Measurements from ENCODE around the gene CHFR. TPM values are rescaled to one million over a fixed set of nuclear protein-coding genes. Genes with fewer than 3 reads are reported as not detected.
"Not testable (repeated sequence)": the region's sequence is repeated elsewhere in the genome, so short reads cannot be mapped to it uniquely, and the experiment has no call there.

The CHFR gene, protein sequence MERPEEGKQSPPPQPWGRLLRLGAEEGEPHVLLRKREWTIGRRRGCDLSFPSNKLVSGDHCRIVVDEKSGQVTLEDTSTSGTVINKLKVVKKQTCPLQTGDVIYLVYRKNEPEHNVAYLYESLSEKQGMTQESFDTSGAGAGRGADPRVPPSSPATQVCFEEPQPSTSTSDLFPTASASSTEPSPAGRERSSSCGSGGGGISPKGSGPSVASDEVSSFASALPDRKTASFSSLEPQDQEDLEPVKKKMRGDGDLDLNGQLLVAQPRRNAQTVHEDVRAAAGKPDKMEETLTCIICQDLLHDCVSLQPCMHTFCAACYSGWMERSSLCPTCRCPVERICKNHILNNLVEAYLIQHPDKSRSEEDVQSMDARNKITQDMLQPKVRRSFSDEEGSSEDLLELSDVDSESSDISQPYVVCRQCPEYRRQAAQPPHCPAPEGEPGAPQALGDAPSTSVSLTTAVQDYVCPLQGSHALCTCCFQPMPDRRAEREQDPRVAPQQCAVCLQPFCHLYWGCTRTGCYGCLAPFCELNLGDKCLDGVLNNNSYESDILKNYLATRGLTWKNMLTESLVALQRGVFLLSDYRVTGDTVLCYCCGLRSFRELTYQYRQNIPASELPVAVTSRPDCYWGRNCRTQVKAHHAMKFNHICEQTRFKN
- total RNA-seq = 37.1 TPM

DNA sequence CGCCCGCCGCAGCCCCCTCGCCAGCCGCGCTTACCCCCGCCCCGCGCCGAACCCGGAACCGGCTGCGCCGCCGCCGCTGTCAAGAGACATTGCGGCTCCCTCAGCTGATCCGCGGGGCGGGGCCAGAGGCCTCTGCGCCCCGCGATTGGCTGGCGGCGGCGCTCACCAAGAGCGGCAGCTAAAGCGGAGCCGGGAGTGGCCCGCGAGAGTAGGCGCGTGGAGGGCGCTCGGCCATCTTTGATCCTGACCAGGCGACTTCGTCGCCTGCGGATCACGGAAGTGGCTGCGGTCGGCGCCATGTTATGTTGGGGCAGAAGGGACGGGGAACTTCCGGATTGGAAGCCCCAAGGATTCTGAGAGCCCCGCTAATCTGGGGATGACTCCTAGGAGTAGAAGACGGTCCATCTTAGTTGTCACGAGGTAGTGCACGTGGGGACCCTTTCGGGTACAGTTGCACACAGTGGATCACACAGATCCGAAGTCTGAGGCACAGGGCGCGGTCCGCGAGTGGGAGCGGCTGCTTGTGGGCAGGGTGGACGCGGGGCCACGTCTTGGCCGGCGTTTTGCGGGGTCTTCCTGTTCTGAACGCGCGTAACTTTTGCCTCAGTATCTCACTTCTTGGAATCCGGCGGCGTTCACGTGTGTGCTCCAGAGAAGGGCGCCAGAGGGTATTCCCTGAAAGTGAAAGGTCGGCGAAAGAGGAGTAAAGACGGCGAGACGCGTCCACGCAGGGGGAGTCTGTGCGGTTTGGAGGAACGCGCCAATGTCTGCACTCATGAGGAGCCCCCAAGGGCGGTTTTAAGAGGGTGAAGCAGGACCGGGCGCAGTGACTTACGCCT, at the start of gene CHFR:
Gene CHFR, minus strand, starts transcription at position 93 of the 839 bp plus-strand sequence. CDS start 277 bp downstream, outside the sequence.
- Histone ChIP-seq H3K4me3 (peak within 1 kb of the TSS; percentile 83 to 90), H3K9me3 (no peaks in the 10 kb centered on the region), H3K36me3 (peaks cover 0 to 4% of the 10 kb centered on the region in 2 donors), H3K4me1 (peaks cover 17% of the 10 kb centered on the region), H3K27me3 (no peaks in the 10 kb centered on the region), H3K27ac (peak within 1 kb of the TSS; percentile 90)
- TF ChIP-seq POLR2AphosphoS5 (IDR thresholded peaks at IDR 0.05; ENCODE audit: insufficient read depth in 1 of 2, low read depth in 1 of 2) = peak; percentile 89 to 92
- TF ChIP-seq POLR2A (IDR thresholded peaks at IDR 0.05) = no peak
- intact Hi-C loops (cut with DNase I) = no loop called here
- DNase-seq (ENCODE audit: extremely low spot score in 2 of 2) = peak in 1 of 2 donors; percentile 96

DNA sequence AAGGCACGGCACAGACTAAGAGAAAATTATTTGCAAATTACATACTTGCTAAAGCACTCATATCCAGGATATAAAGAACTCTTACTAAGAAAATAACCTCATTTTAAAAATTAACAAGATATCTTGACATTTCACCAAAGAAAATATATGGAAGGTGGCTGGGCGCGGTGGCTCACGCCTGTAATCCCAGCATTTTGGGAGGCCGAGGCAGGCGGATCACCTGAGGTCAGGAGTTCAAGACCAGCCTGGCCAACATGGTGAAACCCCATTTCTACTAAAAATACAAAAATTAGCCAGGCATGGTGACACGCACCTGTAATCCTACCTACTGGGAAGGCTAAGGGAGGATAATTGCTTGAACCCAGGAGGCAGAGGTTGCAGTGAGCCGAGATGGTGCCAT, 49.5 kb upstream of the CHFR start:
- Histone ChIP-seq H3K36me3 (peaks cover 0 to 35% of the 10 kb centered on the region in 2 donors), H3K9me3 (peaks cover 63% of the 10 kb centered on the region)
- H3K4me3 ChIP-seq; H3K27me3 ChIP-seq; intact Hi-C loops (cut with DNase I); H3K27ac ChIP-seq; DNase-seq (ENCODE audit: extremely low spot score in 2 of 2); H3K4me1 ChIP-seq: not testable (repeated sequence)

DNA sequence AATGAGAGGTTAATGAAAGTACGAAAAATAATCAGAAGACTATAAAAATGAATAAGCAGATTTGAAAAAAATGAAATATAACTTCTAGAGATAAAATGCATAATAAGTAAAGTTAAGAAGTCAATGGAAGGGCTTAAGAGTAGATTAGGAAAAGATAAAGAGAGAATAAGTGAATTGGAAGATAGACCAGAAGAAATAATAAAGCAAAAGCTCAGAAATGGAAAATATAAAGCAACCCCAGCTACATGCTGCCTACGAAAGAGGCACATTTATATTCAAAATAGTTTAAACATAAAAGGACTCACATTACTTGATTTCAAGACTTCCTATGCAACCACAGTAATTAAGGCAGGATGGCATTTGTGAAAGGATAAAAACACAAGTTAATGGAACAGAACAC, 48.8 kb upstream of the CHFR start:
- intact Hi-C loops (cut with DNase I) = no loop called here
- H3K4me3 ChIP-seq = no peak overlapping the region
- H3K9me3 ChIP-seq = peaks cover 63% of the 10 kb centered on the region
- no peak for DNase-seq (ENCODE audit: extremely low spot score in 2 of 2)
- no peak overlapping the region for H3K27ac ChIP-seq
- H3K36me3 ChIP-seq = peaks cover 0 to 35% of the 10 kb centered on the region in 2 donors
- no peaks in the 10 kb centered on the region for H3K27me3 ChIP-seq
- no peaks in the 10 kb centered on the region for H3K4me1 ChIP-seq
- no peak for TF ChIP-seq POLR2A (IDR thresholded peaks at IDR 0.05)
- TF ChIP-seq, protein P1, sequence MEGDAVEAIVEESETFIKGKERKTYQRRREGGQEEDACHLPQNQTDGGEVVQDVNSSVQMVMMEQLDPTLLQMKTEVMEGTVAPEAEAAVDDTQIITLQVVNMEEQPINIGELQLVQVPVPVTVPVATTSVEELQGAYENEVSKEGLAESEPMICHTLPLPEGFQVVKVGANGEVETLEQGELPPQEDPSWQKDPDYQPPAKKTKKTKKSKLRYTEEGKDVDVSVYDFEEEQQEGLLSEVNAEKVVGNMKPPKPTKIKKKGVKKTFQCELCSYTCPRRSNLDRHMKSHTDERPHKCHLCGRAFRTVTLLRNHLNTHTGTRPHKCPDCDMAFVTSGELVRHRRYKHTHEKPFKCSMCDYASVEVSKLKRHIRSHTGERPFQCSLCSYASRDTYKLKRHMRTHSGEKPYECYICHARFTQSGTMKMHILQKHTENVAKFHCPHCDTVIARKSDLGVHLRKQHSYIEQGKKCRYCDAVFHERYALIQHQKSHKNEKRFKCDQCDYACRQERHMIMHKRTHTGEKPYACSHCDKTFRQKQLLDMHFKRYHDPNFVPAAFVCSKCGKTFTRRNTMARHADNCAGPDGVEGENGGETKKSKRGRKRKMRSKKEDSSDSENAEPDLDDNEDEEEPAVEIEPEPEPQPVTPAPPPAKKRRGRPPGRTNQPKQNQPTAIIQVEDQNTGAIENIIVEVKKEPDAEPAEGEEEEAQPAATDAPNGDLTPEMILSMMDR (IDR thresholded peaks at IDR 0.05) = no peak
- no peak for TF ChIP-seq POLR2AphosphoS5 (IDR thresholded peaks at IDR 0.05; ENCODE audit: insufficient read depth in 1 of 2, low read depth in 1 of 2)

DNA sequence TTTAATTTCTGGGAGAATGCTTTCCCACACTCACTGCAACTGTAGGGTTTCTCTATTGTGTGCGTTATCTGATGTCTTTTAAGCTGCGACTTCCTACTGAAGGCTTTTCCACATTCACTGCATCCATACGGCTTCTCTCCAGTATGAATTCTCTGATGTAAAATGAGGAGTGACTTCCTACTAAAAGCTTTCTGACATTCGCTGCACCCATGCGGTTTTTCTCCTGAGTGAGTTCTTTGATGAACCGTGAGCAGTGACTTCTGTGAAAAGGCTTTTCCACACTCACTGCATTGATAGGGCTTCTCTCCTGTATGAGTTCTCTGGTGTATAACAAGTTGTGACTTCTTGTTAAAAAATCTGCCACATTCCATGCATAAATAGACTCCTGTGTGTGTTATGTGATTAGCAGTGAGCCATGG, 39.0 kb upstream of the CHFR start:
- H3K36me3 ChIP-seq = peaks cover 0 to 61% of the 10 kb centered on the region in 2 donors
- DNase-seq (ENCODE audit: extremely low spot score in 2 of 2) = no peak
- H3K27ac ChIP-seq = no peak overlapping the region
- peaks cover 92% of the 10 kb centered on the region for H3K9me3 ChIP-seq
- TF ChIP-seq, protein P1 (IDR thresholded peaks at IDR 0.05) = no peak
- no peak for TF ChIP-seq POLR2AphosphoS5 (IDR thresholded peaks at IDR 0.05; ENCODE audit: insufficient read depth in 1 of 2, low read depth in 1 of 2)
- no peak for TF ChIP-seq POLR2A (IDR thresholded peaks at IDR 0.05)
- H3K4me3 ChIP-seq = no peak overlapping the region
- intact Hi-C loops (cut with DNase I) = no loop called here
- H3K27me3 ChIP-seq = no peaks in the 10 kb centered on the region
- no peaks in the 10 kb centered on the region for H3K4me1 ChIP-seq

DNA sequence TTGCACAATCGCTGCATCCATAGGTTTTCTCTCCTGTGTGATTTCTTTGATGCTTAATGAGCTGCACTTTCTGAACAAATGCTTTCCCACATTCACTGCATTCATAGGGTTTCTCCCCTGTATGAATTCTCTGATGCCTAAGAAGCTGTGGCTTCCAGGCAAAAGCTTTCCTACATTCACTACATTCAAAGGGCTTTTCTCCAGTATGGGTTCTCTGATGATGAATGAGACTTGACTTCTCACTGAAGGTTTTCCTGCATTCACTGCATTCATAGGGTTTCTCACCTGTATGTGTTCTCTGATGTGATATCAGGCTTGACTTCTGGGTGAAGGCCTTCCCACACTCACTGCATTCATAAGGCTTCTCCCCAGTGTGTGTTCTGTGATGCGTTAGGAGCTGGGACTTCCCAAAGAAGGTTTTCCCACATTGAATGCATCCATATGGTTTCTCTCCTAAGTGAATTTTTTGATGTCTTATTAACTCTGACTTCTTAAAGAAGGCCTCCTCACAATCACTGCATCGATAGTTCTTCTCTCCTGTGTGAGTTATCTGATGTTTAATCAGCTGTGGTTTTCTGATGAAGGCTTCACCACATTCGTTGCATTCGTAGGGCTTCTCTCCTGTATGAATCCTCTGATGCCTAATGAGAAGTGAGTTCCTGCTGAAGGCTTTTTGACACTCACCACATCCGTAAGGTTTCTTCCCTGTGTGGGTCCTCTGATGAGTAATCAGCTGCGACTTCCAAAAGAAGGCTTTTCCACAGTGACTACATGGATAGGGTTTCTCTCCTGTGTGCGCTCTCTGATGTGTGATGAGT, 38.4 kb upstream of the CHFR start:
- no peak for DNase-seq (ENCODE audit: extremely low spot score in 2 of 2)
- intact Hi-C loops (cut with DNase I) = no loop called here
- H3K4me1 ChIP-seq = no peaks in the 10 kb centered on the region
- H3K27ac ChIP-seq = no peak overlapping the region
- peaks cover 91% of the 10 kb centered on the region for H3K9me3 ChIP-seq
- H3K27me3 ChIP-seq = no peaks in the 10 kb centered on the region
- no peak overlapping the region for H3K4me3 ChIP-seq
- TF ChIP-seq, protein P1 (IDR thresholded peaks at IDR 0.05) = no peak
- TF ChIP-seq POLR2A (IDR thresholded peaks at IDR 0.05) (no peak), POLR2AphosphoS5 (IDR thresholded peaks at IDR 0.05; ENCODE audit: insufficient read depth in 1 of 2, low read depth in 1 of 2) (no peak)
- peaks cover 0 to 54% of the 10 kb centered on the region in 2 donors for H3K36me3 ChIP-seq

All from vagina (tissue), 2 donors.